Measurements from ENCODE around the gene MEGF10. TPM values are rescaled to one million over a fixed set of nuclear protein-coding genes. Genes with fewer than 3 reads are reported as not detected.

Gene MEGF10
- total and polyA plus RNA-seq, 2 experiments from 2014 or later = not detected

DNA sequence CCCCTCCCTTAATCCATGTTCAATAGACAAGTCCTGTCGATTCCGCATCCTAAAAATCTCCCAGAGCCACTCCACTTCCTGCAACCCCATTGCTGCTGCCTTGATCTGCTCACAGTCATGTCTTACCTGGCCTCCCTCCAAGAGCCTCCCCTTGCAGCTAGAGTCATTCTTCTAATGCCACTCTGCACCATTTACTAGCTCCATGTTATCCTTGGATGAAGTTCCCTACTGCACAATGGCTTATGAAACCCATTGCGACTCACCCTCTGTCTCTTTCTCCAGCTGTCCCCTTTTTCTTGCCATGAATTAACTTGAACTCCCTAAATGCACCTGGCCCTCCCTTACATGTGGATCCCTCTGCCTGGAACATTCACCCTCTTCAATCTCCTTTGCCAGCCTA lies 39.5 kb downstream of the MEGF10 start:
- DNase-seq = peak; percentile 37
- Histone ChIP-seq H3K4me1 (ENCODE audit: insufficient read depth) (0 out of 2 replicates have a peak, but pooled peaks cover 5% of the 10 kb centered on the region), H3F3A (ENCODE audit: insufficient read depth) (no peaks in the 10 kb centered on the region), H3K79me2 (ENCODE audit: insufficient read depth) (no peaks in the 10 kb centered on the region), H3K9me3 (ENCODE audit: low read depth) (no peaks in the 10 kb centered on the region), H4K20me1 (ENCODE audit: insufficient read depth) (no peaks in the 10 kb centered on the region), H3K9me2 (ENCODE audit: insufficient read depth) (no peaks in the 10 kb centered on the region), H3K36me3 (ENCODE audit: low read depth) (no peaks in the 10 kb centered on the region), H3K9ac (no peak overlapping the region), H3K27ac (no peak overlapping the region), H3K27me3 (replicated peaks; ENCODE audit: insufficient read depth) (peaks cover 13% of the 10 kb centered on the region; the same call in 1 of the 2 replicates), H3K4me3 (no peak overlapping the region), H2AFZ (no peak overlapping the region), H3K4me2 (ENCODE audit: unreplicated experiment) (no peak overlapping the region)
- WGBS, 2 experiments (ENCODE audit: low coverage in 1 of 2, low lambda C conversion rate in 2 of 2, missing lambda C conversion rate in 2 of 2) = 54 to 62% methylated on average over 3 of the region's 3 CpGs
- in situ Hi-C loops (cut with MboI) = no loop called here
- TF ChIP-seq EZH2 (IDR thresholded peaks at IDR 0.05; ENCODE audit: insufficient read depth, poor library complexity, severe bottlenecking) = no peak

DNA sequence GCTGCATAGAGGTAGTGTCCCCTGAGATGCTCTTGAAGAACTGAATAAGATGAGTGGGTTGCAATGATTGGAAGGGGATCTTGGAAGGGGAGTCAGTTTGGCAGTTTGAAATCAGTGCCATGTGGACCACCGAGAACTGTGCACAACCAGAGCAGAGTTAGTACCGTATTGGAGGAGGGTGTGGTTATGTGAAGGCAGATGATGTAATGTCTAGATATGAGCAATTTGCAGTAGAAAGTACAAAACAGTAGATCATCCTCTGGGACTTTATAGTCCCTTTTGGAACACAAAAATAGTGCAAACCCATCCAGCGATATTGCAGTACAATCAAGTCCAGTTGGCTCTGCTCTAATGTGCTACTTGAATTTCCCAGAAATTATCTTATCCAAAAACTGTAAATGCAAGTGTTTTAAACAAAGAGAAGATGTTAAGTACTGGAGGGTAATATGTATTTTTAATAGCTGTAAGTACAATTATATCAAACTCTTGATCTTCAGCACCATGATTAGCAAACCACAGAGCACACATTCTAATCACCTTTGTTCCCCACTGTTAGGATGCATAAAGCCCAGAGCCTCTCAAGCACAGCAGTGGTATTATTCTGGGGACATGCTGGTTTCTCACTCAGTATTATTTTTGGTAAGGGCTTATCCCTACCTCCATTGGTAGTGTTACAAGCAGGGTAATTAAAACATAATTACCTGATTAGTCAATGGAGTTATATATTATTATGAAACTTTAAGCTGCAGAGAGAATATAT lies 41.5 kb downstream of the MEGF10 start:
- no peaks in the 10 kb centered on the region for H3K79me2 ChIP-seq (ENCODE audit: insufficient read depth)
- no peak overlapping the region for H3K4me3 ChIP-seq
- no peaks in the 10 kb centered on the region for H3K36me3 ChIP-seq (ENCODE audit: low read depth)
- no peaks in the 10 kb centered on the region for H3K9me2 ChIP-seq (ENCODE audit: insufficient read depth)
- 28 to 33% methylated on average over 3 of the region's 3 CpGs for WGBS, 2 experiments (ENCODE audit: low coverage in 1 of 2, low lambda C conversion rate in 2 of 2, missing lambda C conversion rate in 2 of 2)
- no peak overlapping the region for H3K9ac ChIP-seq
- in situ Hi-C loops (cut with MboI) = no loop called here
- no peaks in the 10 kb centered on the region for H3F3A ChIP-seq (ENCODE audit: insufficient read depth)
- H3K4me2 ChIP-seq (ENCODE audit: unreplicated experiment) = no peak overlapping the region
- DNase-seq = peak; percentile 29
- H3K27me3 ChIP-seq (replicated peaks; ENCODE audit: insufficient read depth) = peaks cover 10% of the 10 kb centered on the region; the same call in 1 of the 2 replicates
- no peak overlapping the region for H2AFZ ChIP-seq
- H3K27ac ChIP-seq = no peak overlapping the region
- H4K20me1 ChIP-seq (ENCODE audit: insufficient read depth) = no peaks in the 10 kb centered on the region
- H3K4me1 ChIP-seq (ENCODE audit: insufficient read depth) = 0 out of 2 replicates have a peak, but pooled peaks cover 5% of the 10 kb centered on the region
- TF ChIP-seq EZH2phosphoT487 (IDR thresholded peaks at IDR 0.05; ENCODE audit: insufficient read depth, low read depth) (no peak), EZH2 (IDR thresholded peaks at IDR 0.05; ENCODE audit: insufficient read depth, poor library complexity, severe bottlenecking) (no peak)
- no peaks in the 10 kb centered on the region for H3K9me3 ChIP-seq (ENCODE audit: low read depth)

DNA sequence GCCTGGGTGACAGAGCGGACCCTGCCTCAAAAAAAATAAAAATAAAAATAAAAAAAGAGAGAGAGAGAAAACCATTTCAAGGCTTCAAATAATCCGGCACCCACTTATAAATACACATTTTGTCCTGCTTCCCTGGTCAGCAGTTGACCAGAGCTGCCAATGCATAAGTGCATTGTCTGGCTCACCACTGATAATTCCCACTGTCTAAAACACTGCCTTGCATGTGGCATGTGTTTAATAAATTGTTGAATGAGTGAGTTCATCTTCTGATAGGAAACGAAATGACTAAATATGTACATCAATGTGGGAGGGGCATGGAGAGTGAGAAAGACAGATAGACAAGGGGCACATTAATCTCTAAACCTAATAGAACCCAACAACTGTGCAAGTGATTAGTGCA lies 42.9 kb downstream of the MEGF10 start:
- no peak for DNase-seq
- no peak overlapping the region for H3K9ac ChIP-seq
- in situ Hi-C loops (cut with MboI) = no loop called here
- 0 out of 2 replicates have a peak, but pooled peaks cover 2% of the 10 kb centered on the region for H3K4me1 ChIP-seq (ENCODE audit: insufficient read depth)
- H3K4me2 ChIP-seq (ENCODE audit: unreplicated experiment) = no peak overlapping the region
- no peak for TF ChIP-seq EZH2 (IDR thresholded peaks at IDR 0.05; ENCODE audit: insufficient read depth, poor library complexity, severe bottlenecking)
- TF ChIP-seq EZH2phosphoT487 (IDR thresholded peaks at IDR 0.05; ENCODE audit: insufficient read depth, low read depth) = no peak
- no peaks in the 10 kb centered on the region for H4K20me1 ChIP-seq (ENCODE audit: insufficient read depth)
- H3K27ac ChIP-seq = no peak overlapping the region
- no peaks in the 10 kb centered on the region for H3K79me2 ChIP-seq (ENCODE audit: insufficient read depth)
- H3F3A ChIP-seq (ENCODE audit: insufficient read depth) = no peaks in the 10 kb centered on the region
- H3K36me3 ChIP-seq (ENCODE audit: low read depth) = no peaks in the 10 kb centered on the region
- H2AFZ ChIP-seq = no peak overlapping the region
- no peaks in the 10 kb centered on the region for H3K9me3 ChIP-seq (ENCODE audit: low read depth)
- 47 to 49% methylated on average over 3 of the region's 3 CpGs for WGBS, 2 experiments (ENCODE audit: low coverage in 1 of 2, low lambda C conversion rate in 2 of 2, missing lambda C conversion rate in 2 of 2)
- H3K27me3 ChIP-seq (replicated peaks; ENCODE audit: insufficient read depth) = peaks cover 8% of the 10 kb centered on the region; the same call in 1 of the 2 replicates
- no peaks in the 10 kb centered on the region for H3K9me2 ChIP-seq (ENCODE audit: insufficient read depth)
- no peak overlapping the region for H3K4me3 ChIP-seq

DNA sequence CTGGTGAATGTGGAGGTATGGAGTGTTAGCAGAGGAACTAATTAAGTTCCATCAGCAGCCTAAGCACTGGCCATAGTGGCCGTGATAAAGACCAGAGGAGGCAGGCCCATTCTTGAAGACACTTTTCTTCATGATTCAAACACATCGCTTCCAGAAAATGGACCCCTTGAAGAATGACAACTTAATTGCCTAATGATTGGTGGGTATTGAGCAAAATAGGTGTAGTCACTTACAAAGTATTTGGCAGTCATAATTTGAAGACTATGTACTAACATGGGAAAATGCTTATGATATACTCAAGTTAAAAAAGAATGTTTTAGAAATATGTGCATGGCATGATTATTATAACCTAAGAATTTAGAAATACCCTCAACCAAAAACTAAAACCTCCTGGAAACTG lies 44.8 kb downstream of the MEGF10 start:
- no peaks in the 10 kb centered on the region for H3K79me2 ChIP-seq (ENCODE audit: insufficient read depth)

More for the DNA sequence above, 44.8 kb downstream of the MEGF10 start:
- 80 to 84% methylated on average over 2 of the region's 2 CpGs for WGBS, 2 experiments (ENCODE audit: low coverage in 1 of 2, low lambda C conversion rate in 2 of 2, missing lambda C conversion rate in 2 of 2)
- Histone ChIP-seq H3K9me3 (ENCODE audit: low read depth) (no peaks in the 10 kb centered on the region), H3K4me2 (ENCODE audit: unreplicated experiment) (no peak overlapping the region), H3K4me1 (ENCODE audit: insufficient read depth) (no peaks in the 10 kb centered on the region), H3K9me2 (ENCODE audit: insufficient read depth) (no peaks in the 10 kb centered on the region), H3K36me3 (ENCODE audit: low read depth) (no peaks in the 10 kb centered on the region), H4K20me1 (ENCODE audit: insufficient read depth) (no peaks in the 10 kb centered on the region), H3K27me3 (replicated peaks; ENCODE audit: insufficient read depth) (peaks cover 16% of the 10 kb centered on the region; the same call in 1 of the 2 replicates), H3K9ac (no peak overlapping the region), H2AFZ (no peak overlapping the region), H3K27ac (no peak overlapping the region), H3K4me3 (no peak overlapping the region), H3F3A (ENCODE audit: insufficient read depth) (no peaks in the 10 kb centered on the region)
- peak; percentile 14 for DNase-seq
- in situ Hi-C loops (cut with MboI) = no loop called here
- TF ChIP-seq EZH2 (IDR thresholded peaks at IDR 0.05; ENCODE audit: insufficient read depth, poor library complexity, severe bottlenecking) = no peak
- no peak for TF ChIP-seq EZH2phosphoT487 (IDR thresholded peaks at IDR 0.05; ENCODE audit: insufficient read depth, low read depth)

Data from GM23248 (cell line).